Stimulated activated effector memory CD8-positive, alpha-beta T cell treated with anti-CD3 and anti-CD28 coated beads, Interleukin-12 subunit alpha, Interleukin-12 subunit beta, amount 100 ng/mL, for 72 hours (primary cell): ENCODE results near the gene TNS3.

Experiments used
- ATAC-seq: fragments of 150-1000 bp; cut with Tn5 transposase; 2 replicates; pipeline ENCODE4 v1.10.0; 2021
- DNase-seq, 2 donors: peaks; one replicate each; pipeline ENCODE4 v3.0.0; 2021 to 2022; ENCODE audit warnings: low spot score in 2 of 2
- H3K27ac Mint-ChIP-seq: one replicate; pipeline ENCODE4 v1.8.0; 2022; ENCODE audit warnings: mild to moderate bottlenecking, mixed read lengths
- H3K36me3 Mint-ChIP-seq: one replicate; pipeline ENCODE4 v1.8.0; 2022; ENCODE audit warnings: mild to moderate bottlenecking, mixed read lengths
- H3K4me1 Mint-ChIP-seq: one replicate; pipeline ENCODE4 v1.8.0; 2022; ENCODE audit warnings: mixed read lengths
- H3K4me3 Mint-ChIP-seq: one replicate; pipeline ENCODE4 v1.8.0; 2022; ENCODE audit warnings: mild to moderate bottlenecking, mixed read lengths
- H3K9me3 Mint-ChIP-seq: one replicate; pipeline ENCODE4 v1.8.0; 2022; ENCODE audit warnings: mixed read lengths

Gene TNS3

GRCh38 chr7:47299496-47299895, 282.4 kb downstream of the TNS3 start:
- no peak for DNase-seq
- Mint-ChIP-seq H3K4me3 (no peak overlapping the region), H3K36me3 (no peaks in the 10 kb centered on the region), H3K4me1 (no peaks in the 10 kb centered on the region), H3K27ac (no peak overlapping the region), H3K9me3 (no peaks in the 10 kb centered on the region)
- no peak for ATAC-seq

GRCh38 chr7:47298636-47299035, 283.3 kb downstream of the TNS3 start:
- no peaks in the 10 kb centered on the region for H3K9me3 Mint-ChIP-seq
- DNase-seq: no peak
- no peak for ATAC-seq
- no peak overlapping the region for H3K4me3 Mint-ChIP-seq
- H3K27ac Mint-ChIP-seq: no peak overlapping the region
- H3K36me3 Mint-ChIP-seq: no peaks in the 10 kb centered on the region
- H3K4me1 Mint-ChIP-seq: no peaks in the 10 kb centered on the region

- no peak overlapping the region for H3K27ac Mint-ChIP-seq
- ATAC-seq: no peak
- H3K4me1 Mint-ChIP-seq: no peaks in the 10 kb centered on the region
- DNase-seq: no peak
- H3K9me3 Mint-ChIP-seq: no peaks in the 10 kb centered on the region
- H3K36me3 Mint-ChIP-seq: no peaks in the 10 kb centered on the region
- H3K4me3 Mint-ChIP-seq: no peak overlapping the region
Observed at GRCh38 chr7:47297120-47297519, 284.8 kb downstream of the TNS3 start.

GRCh38 chr7:47295606-47296005, 286.3 kb downstream of the TNS3 start:
- Mint-ChIP-seq H3K36me3 (no peaks in the 10 kb centered on the region), H3K9me3 (no peaks in the 10 kb centered on the region), H3K4me1 (no peaks in the 10 kb centered on the region), H3K4me3 (no peak overlapping the region), H3K27ac (no peak overlapping the region)
- ATAC-seq (no peak), DNase-seq (no peak)

GRCh38 chr7:47294556-47295222, 287.2 kb downstream of the TNS3 start:
- no peak overlapping the region for H3K27ac Mint-ChIP-seq
- no peaks in the 10 kb centered on the region for H3K4me1 Mint-ChIP-seq
- DNase-seq: no peak
- H3K9me3 Mint-ChIP-seq: peaks cover under 1% of the 10 kb centered on the region
- H3K4me3 Mint-ChIP-seq: no peak overlapping the region
- H3K36me3 Mint-ChIP-seq: no peaks in the 10 kb centered on the region
- ATAC-seq: no peak

- no peak overlapping the region for H3K27ac Mint-ChIP-seq
- DNase-seq: no peak
- peaks cover 4% of the 10 kb centered on the region for H3K9me3 Mint-ChIP-seq
- H3K4me1 Mint-ChIP-seq: no peaks in the 10 kb centered on the region
- ATAC-seq: no peak
- H3K36me3 Mint-ChIP-seq: no peaks in the 10 kb centered on the region
- H3K4me3 Mint-ChIP-seq: no peak overlapping the region
Observed at GRCh38 chr7:47293884-47294555, 287.9 kb downstream of the TNS3 start.

- H3K4me3 Mint-ChIP-seq: no peak overlapping the region
- no peaks in the 10 kb centered on the region for H3K4me1 Mint-ChIP-seq
- no peaks in the 10 kb centered on the region for H3K36me3 Mint-ChIP-seq
- peaks cover 4% of the 10 kb centered on the region for H3K9me3 Mint-ChIP-seq
- no peak overlapping the region for H3K27ac Mint-ChIP-seq
- DNase-seq: no peak
- no peak for ATAC-seq
Observed at GRCh38 chr7:47292832-47293309, 289.0 kb downstream of the TNS3 start.

- H3K27ac Mint-ChIP-seq: no peak overlapping the region
- no peak for DNase-seq
- no peaks in the 10 kb centered on the region for H3K36me3 Mint-ChIP-seq
- peak; percentile 81 for ATAC-seq
- H3K9me3 Mint-ChIP-seq: peaks cover 4% of the 10 kb centered on the region
- no peaks in the 10 kb centered on the region for H3K4me1 Mint-ChIP-seq
- no peak overlapping the region for H3K4me3 Mint-ChIP-seq
Observed at GRCh38 chr7:47291461-47292081, 290.3 kb downstream of the TNS3 start.

- H3K4me1 Mint-ChIP-seq: no peaks in the 10 kb centered on the region
- ATAC-seq (no peak), DNase-seq (no peak)
- H3K36me3 Mint-ChIP-seq: no peaks in the 10 kb centered on the region
- peaks cover 4% of the 10 kb centered on the region for H3K9me3 Mint-ChIP-seq
- H3K4me3 Mint-ChIP-seq: no peak overlapping the region
- no peak overlapping the region for H3K27ac Mint-ChIP-seq
Observed at GRCh38 chr7:47290867-47291266, 291.0 kb downstream of the TNS3 start.

GRCh38 chr7:47290466-47290865, 291.4 kb downstream of the TNS3 start:
- H3K27ac Mint-ChIP-seq: no peak overlapping the region
- H3K36me3 Mint-ChIP-seq: no peaks in the 10 kb centered on the region
- DNase-seq (no peak), ATAC-seq (no peak)
- H3K4me3 Mint-ChIP-seq: no peak overlapping the region
- H3K4me1 Mint-ChIP-seq: no peaks in the 10 kb centered on the region
- peaks cover 4% of the 10 kb centered on the region for H3K9me3 Mint-ChIP-seq

- Mint-ChIP-seq H3K4me1 (no peaks in the 10 kb centered on the region), H3K27ac (no peak overlapping the region), H3K9me3 (peaks cover 7% of the 10 kb centered on the region), H3K4me3 (no peak overlapping the region), H3K36me3 (no peaks in the 10 kb centered on the region)
- DNase-seq (no peak), ATAC-seq (no peak)
Observed at GRCh38 chr7:47288060-47288459, 293.9 kb downstream of the TNS3 start.

- H3K4me1 Mint-ChIP-seq: no peaks in the 10 kb centered on the region
- H3K4me3 Mint-ChIP-seq: no peak overlapping the region
- H3K27ac Mint-ChIP-seq: no peak overlapping the region
- DNase-seq: no peak
- H3K9me3 Mint-ChIP-seq: peaks cover 7% of the 10 kb centered on the region
- H3K36me3 Mint-ChIP-seq: no peaks in the 10 kb centered on the region
- no peak for ATAC-seq
Observed at GRCh38 chr7:47285860-47286491, 295.9 kb downstream of the TNS3 start.

GRCh38 chr7:47284691-47285635, 296.9 kb downstream of the TNS3 start:
- no peaks in the 10 kb centered on the region for H3K36me3 Mint-ChIP-seq
- peak in 1 of 2 donors; percentile 17 for DNase-seq

GRCh38 chr7:47283497-47284131, 298.3 kb downstream of the TNS3 start:
- H3K4me3 Mint-ChIP-seq: no peak overlapping the region
- DNase-seq (peak in 1 of 2 donors; percentile 30), ATAC-seq (no peak)
- H3K9me3 Mint-ChIP-seq: peaks cover 3% of the 10 kb centered on the region
- no peaks in the 10 kb centered on the region for H3K4me1 Mint-ChIP-seq
- no peaks in the 10 kb centered on the region for H3K36me3 Mint-ChIP-seq
- no peak overlapping the region for H3K27ac Mint-ChIP-seq

More at GRCh38 chr7:47284691-47285635, 296.9 kb downstream of the TNS3 start:
- Mint-ChIP-seq H3K9me3 (peaks cover 7% of the 10 kb centered on the region), H3K4me1 (no peaks in the 10 kb centered on the region), H3K4me3 (no peak overlapping the region), H3K27ac (no peak overlapping the region)
- no peak for ATAC-seq
